ENCODE results near the gene FAM53B. TPM values are rescaled to one million over a fixed set of nuclear protein-coding genes. Genes with fewer than 3 reads are reported as not detected.

FAM53B gene
- total RNA-seq, 1 experiment from 2014 or later = 13.7 TPM

DNA sequence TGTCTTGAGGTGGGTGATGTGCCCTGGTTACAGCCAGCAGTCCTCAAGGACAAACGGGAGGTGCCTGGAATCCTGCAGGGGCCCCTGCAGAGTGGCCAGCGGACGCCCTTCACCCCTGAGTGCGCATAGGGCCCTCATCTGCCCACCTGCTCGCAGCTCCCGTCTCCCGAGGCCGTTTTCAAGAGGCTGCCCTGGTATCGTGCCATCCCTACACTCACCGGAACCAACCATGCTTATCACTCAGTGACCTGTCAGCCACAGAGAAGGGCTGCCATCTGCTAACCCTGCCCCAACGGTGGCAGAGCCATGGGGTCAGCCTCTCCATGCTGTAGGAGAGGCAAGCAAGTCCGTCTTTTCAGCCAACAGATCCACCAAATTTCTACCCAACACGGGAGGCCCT is 122.0 kb downstream of the FAM53B start:
- H3K27ac Mint-ChIP-seq (ENCODE audit: unreplicated experiment) = no peak overlapping the region
- no peaks in the 10 kb centered on the region for H3K36me3 ChIP-seq (ENCODE audit: control insufficient read depth, insufficient read depth, low read length)
- no TSS peak for BruUV-seq (replicated peaks)
- ChIA-PET POLR2A (no interaction called here), CTCF (no interaction called here)
- H3K4me1 Mint-ChIP-seq (ENCODE audit: low read depth, unreplicated experiment) = no peaks in the 10 kb centered on the region
- H3K4me3 Mint-ChIP-seq (ENCODE audit: unreplicated experiment) = no peak overlapping the region
- H3K9me3 ChIP-seq = no peaks in the 10 kb centered on the region
- TF ChIP-seq, protein P1, sequence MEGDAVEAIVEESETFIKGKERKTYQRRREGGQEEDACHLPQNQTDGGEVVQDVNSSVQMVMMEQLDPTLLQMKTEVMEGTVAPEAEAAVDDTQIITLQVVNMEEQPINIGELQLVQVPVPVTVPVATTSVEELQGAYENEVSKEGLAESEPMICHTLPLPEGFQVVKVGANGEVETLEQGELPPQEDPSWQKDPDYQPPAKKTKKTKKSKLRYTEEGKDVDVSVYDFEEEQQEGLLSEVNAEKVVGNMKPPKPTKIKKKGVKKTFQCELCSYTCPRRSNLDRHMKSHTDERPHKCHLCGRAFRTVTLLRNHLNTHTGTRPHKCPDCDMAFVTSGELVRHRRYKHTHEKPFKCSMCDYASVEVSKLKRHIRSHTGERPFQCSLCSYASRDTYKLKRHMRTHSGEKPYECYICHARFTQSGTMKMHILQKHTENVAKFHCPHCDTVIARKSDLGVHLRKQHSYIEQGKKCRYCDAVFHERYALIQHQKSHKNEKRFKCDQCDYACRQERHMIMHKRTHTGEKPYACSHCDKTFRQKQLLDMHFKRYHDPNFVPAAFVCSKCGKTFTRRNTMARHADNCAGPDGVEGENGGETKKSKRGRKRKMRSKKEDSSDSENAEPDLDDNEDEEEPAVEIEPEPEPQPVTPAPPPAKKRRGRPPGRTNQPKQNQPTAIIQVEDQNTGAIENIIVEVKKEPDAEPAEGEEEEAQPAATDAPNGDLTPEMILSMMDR (IDR thresholded peaks at IDR 0.05; ENCODE audit: insufficient read depth in 1 of 2, low read depth in 1 of 2, low read length in 1 of 2, severe bottlenecking in 1 of 2, unreplicated experiment in 1 of 2) = no peak
- no peak for DNase-seq
- no peaks in the 10 kb centered on the region for H3K27me3 Mint-ChIP-seq (ENCODE audit: insufficient read depth, unreplicated experiment)
- H3K4me3 ChIP-seq (ENCODE audit: low read depth, low read length) = no peak overlapping the region
- H3K27me3 ChIP-seq (replicated peaks; ENCODE audit: control insufficient read depth, insufficient read depth, low read length) = no peaks in the 10 kb centered on the region
- 0 out of 2 replicates have a peak, but pooled peaks cover 2% of the 10 kb centered on the region for H3K4me1 ChIP-seq
- no peaks in the 10 kb centered on the region for H3K36me3 Mint-ChIP-seq (ENCODE audit: insufficient read depth, unreplicated experiment)
- intact Hi-C loops (cut with micrococcal nuclease; ENCODE audit: unreplicated experiment) = no loop called here
- no peaks in the 10 kb centered on the region for H3K9me3 Mint-ChIP-seq (ENCODE audit: unreplicated experiment)

DNA sequence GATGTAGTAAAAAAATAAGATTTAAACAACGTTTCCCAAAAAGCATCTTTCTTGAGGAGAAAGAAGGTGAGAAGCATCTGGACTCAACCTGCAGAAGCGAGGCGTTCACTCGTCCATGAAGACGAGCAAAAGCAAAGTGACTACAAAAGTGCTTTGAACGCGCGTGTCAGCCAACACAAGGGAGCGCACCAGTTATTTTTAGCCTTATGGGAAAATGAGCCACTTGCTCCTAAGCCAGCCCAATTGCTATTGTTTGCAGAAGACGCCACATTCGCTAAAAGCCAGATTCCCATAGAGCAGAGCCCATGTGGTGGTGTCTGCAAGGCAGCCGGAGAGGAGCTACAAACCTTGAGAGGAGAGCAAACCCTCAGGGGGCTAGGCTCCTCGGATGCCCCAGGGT is 122.5 kb downstream of the FAM53B start:
- intact Hi-C loops (cut with micrococcal nuclease; ENCODE audit: unreplicated experiment) = no loop called here
- no peak overlapping the region for H3K4me3 ChIP-seq (ENCODE audit: low read depth, low read length)
- BruUV-seq (replicated peaks) = no TSS peak
- H3K36me3 ChIP-seq (ENCODE audit: control insufficient read depth, insufficient read depth, low read length) = no peaks in the 10 kb centered on the region
- H3K27me3 ChIP-seq (replicated peaks; ENCODE audit: control insufficient read depth, insufficient read depth, low read length) = no peaks in the 10 kb centered on the region
- TF ChIP-seq, protein P1 (IDR thresholded peaks at IDR 0.05; ENCODE audit: insufficient read depth in 1 of 2, low read depth in 1 of 2, low read length in 1 of 2, severe bottlenecking in 1 of 2, unreplicated experiment in 1 of 2) = no peak
- no peaks in the 10 kb centered on the region for H3K4me1 Mint-ChIP-seq (ENCODE audit: low read depth, unreplicated experiment)
- H3K27ac Mint-ChIP-seq (ENCODE audit: unreplicated experiment) = no peak overlapping the region
- DNase-seq = no peak
- no peaks in the 10 kb centered on the region for H3K4me1 ChIP-seq
- H3K27me3 Mint-ChIP-seq (ENCODE audit: insufficient read depth, unreplicated experiment) = no peaks in the 10 kb centered on the region
- H3K36me3 Mint-ChIP-seq (ENCODE audit: insufficient read depth, unreplicated experiment) = no peaks in the 10 kb centered on the region
- no peaks in the 10 kb centered on the region for H3K9me3 Mint-ChIP-seq (ENCODE audit: unreplicated experiment)
- ChIA-PET POLR2A (no interaction called here), CTCF (no interaction called here)
- H3K4me3 Mint-ChIP-seq (ENCODE audit: unreplicated experiment) = no peak overlapping the region
- no peaks in the 10 kb centered on the region for H3K9me3 ChIP-seq

DNA sequence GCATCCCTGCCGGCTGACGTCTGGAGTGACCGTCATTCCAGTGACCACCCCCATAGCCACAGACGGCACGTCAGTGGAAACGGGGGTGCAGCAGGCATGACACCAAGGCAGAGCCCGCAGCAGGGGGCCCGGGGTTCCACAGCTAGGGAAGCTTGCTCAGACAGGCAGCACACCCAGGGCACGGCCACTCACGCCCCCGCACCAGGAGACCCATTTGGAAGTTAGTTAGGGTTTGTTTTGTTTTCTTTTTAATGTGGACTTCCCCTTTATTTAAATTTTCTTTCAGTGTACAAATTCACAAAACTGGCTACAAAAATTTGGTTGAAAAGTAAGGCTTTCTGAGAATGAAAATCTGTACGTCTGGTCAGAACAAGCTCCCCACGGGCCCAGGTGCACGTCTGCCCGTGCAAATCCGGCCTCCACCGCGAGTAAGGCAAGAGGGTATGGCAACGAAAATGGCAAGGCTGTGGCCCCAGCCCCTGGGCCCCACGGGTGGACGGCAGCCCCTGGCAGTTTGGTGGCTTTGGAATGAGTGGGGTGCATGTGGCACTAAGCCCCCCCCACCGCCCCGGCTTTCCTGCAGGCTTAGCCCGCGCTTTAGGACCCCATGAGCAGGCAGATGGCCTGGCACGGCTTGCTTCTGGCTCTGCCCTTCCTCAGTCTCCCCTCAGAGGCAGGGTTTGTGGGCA is 124.2 kb downstream of the FAM53B start:
- no peaks in the 10 kb centered on the region for H3K36me3 ChIP-seq (ENCODE audit: control insufficient read depth, insufficient read depth, low read length)
- H3K9me3 ChIP-seq = no peaks in the 10 kb centered on the region
- no peak overlapping the region for H3K4me3 Mint-ChIP-seq (ENCODE audit: unreplicated experiment)
- TF ChIP-seq, protein P1 (IDR thresholded peaks at IDR 0.05; ENCODE audit: insufficient read depth in 1 of 2, low read depth in 1 of 2, low read length in 1 of 2, severe bottlenecking in 1 of 2, unreplicated experiment in 1 of 2) = no peak
- H3K9me3 Mint-ChIP-seq (ENCODE audit: unreplicated experiment) = no peaks in the 10 kb centered on the region
- POLR2A ChIA-PET = no interaction called here
- H3K4me1 Mint-ChIP-seq (ENCODE audit: low read depth, unreplicated experiment) = no peaks in the 10 kb centered on the region
- no peaks in the 10 kb centered on the region for H3K27me3 ChIP-seq (replicated peaks; ENCODE audit: control insufficient read depth, insufficient read depth, low read length)
- DNase-seq = no peak
- H3K27me3 Mint-ChIP-seq (ENCODE audit: insufficient read depth, unreplicated experiment) = no peaks in the 10 kb centered on the region
- intact Hi-C loops (cut with micrococcal nuclease; ENCODE audit: unreplicated experiment) = no loop called here
- CTCF ChIA-PET = no interaction called here
- H3K36me3 Mint-ChIP-seq (ENCODE audit: insufficient read depth, unreplicated experiment) = no peaks in the 10 kb centered on the region
- no peak overlapping the region for H3K4me3 ChIP-seq (ENCODE audit: low read depth, low read length)
- no TSS peak for BruUV-seq (replicated peaks)
- H3K27ac Mint-ChIP-seq (ENCODE audit: unreplicated experiment) = no peak overlapping the region
- H3K4me1 ChIP-seq = no peaks in the 10 kb centered on the region
